ENCODE results near the gene COX10. TPM values are rescaled to one million over a fixed set of nuclear protein-coding genes. Genes with fewer than 3 reads are reported as not detected.

The COX10 gene
- polyA plus RNA-seq, 1 donor (not counting 4 experiments of a cell fraction or from before 2014, with no cell fraction given): 14.3 TPM

GRCh38 chr17:14214271-14214670 is 145.0 kb downstream of the COX10 start:
- FAIRE-seq (no peak), DNase-seq (ENCODE audit: low read depth, low spot score) (no peak)
- Histone ChIP-seq H3K9ac (ENCODE audit: control insufficient read depth, extremely low read depth, insufficient read depth, low read length) (no peak overlapping the region), H3K27me3 (ENCODE audit: control insufficient read depth, extremely low read depth, insufficient read depth, low read length) (no peaks in the 10 kb centered on the region), H3K36me3 (ENCODE audit: control insufficient read depth in 2 of 2, extremely low read depth in 1 of 2, insufficient read depth in 2 of 2, low read length in 2 of 2) (peaks cover 0 to 2% of the 10 kb centered on the region in 2 experiments), H3K9me1 (ENCODE audit: control insufficient read depth, extremely low read depth, insufficient read depth, low read length) (no peaks in the 10 kb centered on the region), H3K9me3 (ENCODE audit: control insufficient read depth, low read depth, low read length) (no peaks in the 10 kb centered on the region), H3K4me3 (ENCODE audit: control insufficient read depth in 2 of 3, extremely low read depth in 1 of 3, insufficient read depth in 2 of 3, low read depth in 1 of 3, low read length in 3 of 3) (no peak overlapping the region), H3K27ac (ENCODE audit: control insufficient read depth, insufficient read depth, low read length) (no peak overlapping the region), H3K79me2 (ENCODE audit: control insufficient read depth, insufficient read depth, low read length) (no peaks in the 10 kb centered on the region), H2AFZ (ENCODE audit: control insufficient read depth, low read length) (no peak overlapping the region), H4K20me1 (ENCODE audit: control insufficient read depth, extremely low read depth, insufficient read depth, low read length) (no peaks in the 10 kb centered on the region), H3K4me1 (ENCODE audit: control insufficient read depth, extremely low read depth, insufficient read depth, low read length) (no peaks in the 10 kb centered on the region), H3K4me2 (ENCODE audit: control insufficient read depth, extremely low read depth, insufficient read depth, low read depth, low read length) (no peak overlapping the region)
- dilution Hi-C loops (cut with MboI; ENCODE audit: extremely low pct_ligation_motif_present, low sequenced_read_pairs): no loop called here
- TF ChIP-seq, protein P1, sequence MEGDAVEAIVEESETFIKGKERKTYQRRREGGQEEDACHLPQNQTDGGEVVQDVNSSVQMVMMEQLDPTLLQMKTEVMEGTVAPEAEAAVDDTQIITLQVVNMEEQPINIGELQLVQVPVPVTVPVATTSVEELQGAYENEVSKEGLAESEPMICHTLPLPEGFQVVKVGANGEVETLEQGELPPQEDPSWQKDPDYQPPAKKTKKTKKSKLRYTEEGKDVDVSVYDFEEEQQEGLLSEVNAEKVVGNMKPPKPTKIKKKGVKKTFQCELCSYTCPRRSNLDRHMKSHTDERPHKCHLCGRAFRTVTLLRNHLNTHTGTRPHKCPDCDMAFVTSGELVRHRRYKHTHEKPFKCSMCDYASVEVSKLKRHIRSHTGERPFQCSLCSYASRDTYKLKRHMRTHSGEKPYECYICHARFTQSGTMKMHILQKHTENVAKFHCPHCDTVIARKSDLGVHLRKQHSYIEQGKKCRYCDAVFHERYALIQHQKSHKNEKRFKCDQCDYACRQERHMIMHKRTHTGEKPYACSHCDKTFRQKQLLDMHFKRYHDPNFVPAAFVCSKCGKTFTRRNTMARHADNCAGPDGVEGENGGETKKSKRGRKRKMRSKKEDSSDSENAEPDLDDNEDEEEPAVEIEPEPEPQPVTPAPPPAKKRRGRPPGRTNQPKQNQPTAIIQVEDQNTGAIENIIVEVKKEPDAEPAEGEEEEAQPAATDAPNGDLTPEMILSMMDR (optimal IDR thresholded peaks at IDR 0.05 in 1 of 3, IDR thresholded peaks at IDR 0.05 in 1 of 3, conservative IDR thresholded peaks at IDR 0.05 in 1 of 3; ENCODE audit: extremely low read depth in 1 of 3, insufficient read depth in 2 of 3, low read length in 3 of 3): no peak
- TF ChIP-seq EZH2 (IDR thresholded peaks at IDR 0.05; ENCODE audit: low read length): no peak

DNA sequence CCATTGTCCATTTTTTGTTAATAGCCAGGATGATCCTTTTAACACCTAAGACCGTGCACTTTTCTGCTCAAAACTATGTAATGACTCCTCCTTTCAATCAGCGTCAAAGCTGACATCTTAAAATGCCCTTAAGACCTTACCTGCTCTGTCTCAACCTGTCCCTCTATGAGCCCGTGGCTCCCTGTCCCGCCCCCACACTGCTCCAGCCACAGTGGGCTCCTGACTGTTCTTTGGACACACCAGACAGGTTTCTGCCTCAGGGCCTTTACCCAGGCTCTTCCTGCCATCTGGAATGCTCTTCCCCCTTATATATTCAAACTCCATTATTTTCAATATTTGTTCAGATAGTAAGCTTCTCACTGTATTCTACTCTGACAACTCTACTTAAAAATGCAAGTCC is 153.3 kb downstream of the COX10 start:
- dilution Hi-C loops (cut with MboI; ENCODE audit: extremely low pct_ligation_motif_present, low sequenced_read_pairs): no loop called here
- no peak overlapping the region for H3K9ac ChIP-seq (ENCODE audit: control insufficient read depth, extremely low read depth, insufficient read depth, low read length)
- DNase-seq (ENCODE audit: low read depth, low spot score) (no peak), FAIRE-seq (no peak)
- H3K4me2 ChIP-seq (ENCODE audit: control insufficient read depth, extremely low read depth, insufficient read depth, low read depth, low read length): no peak overlapping the region
- H3K9me3 ChIP-seq (ENCODE audit: control insufficient read depth, low read depth, low read length): no peaks in the 10 kb centered on the region
- no peaks in the 10 kb centered on the region for H3K9me1 ChIP-seq (ENCODE audit: control insufficient read depth, extremely low read depth, insufficient read depth, low read length)
- no peaks in the 10 kb centered on the region for H4K20me1 ChIP-seq (ENCODE audit: control insufficient read depth, extremely low read depth, insufficient read depth, low read length)
- H2AFZ ChIP-seq (ENCODE audit: control insufficient read depth, low read length): no peak overlapping the region
- H3K4me3 ChIP-seq (ENCODE audit: control insufficient read depth in 2 of 3, extremely low read depth in 1 of 3, insufficient read depth in 2 of 3, low read depth in 1 of 3, low read length in 3 of 3): no peak overlapping the region
- TF ChIP-seq EZH2 (IDR thresholded peaks at IDR 0.05; ENCODE audit: low read length): no peak
- TF ChIP-seq, protein P1 (optimal IDR thresholded peaks at IDR 0.05 in 1 of 3, IDR thresholded peaks at IDR 0.05 in 1 of 3, conservative IDR thresholded peaks at IDR 0.05 in 1 of 3; ENCODE audit: extremely low read depth in 1 of 3, insufficient read depth in 2 of 3, low read length in 3 of 3): no peak
- peaks cover 3% of the 10 kb centered on the region for H3K4me1 ChIP-seq (ENCODE audit: control insufficient read depth, extremely low read depth, insufficient read depth, low read length)
- no peaks in the 10 kb centered on the region for H3K36me3 ChIP-seq (ENCODE audit: control insufficient read depth in 2 of 2, extremely low read depth in 1 of 2, insufficient read depth in 2 of 2, low read length in 2 of 2)
- no peak overlapping the region for H3K27ac ChIP-seq (ENCODE audit: control insufficient read depth, insufficient read depth, low read length)
- no peaks in the 10 kb centered on the region for H3K27me3 ChIP-seq (ENCODE audit: control insufficient read depth, extremely low read depth, insufficient read depth, low read length)
- no peaks in the 10 kb centered on the region for H3K79me2 ChIP-seq (ENCODE audit: control insufficient read depth, insufficient read depth, low read length)

Measured in keratinocyte (primary cell).